Measurements from ENCODE around the gene ULK4. TPM values are rescaled to one million over a fixed set of nuclear protein-coding genes. Genes with fewer than 3 reads are reported as not detected.

Gene ULK4
- total and polyA plus RNA-seq, 9 of the 15 experiments (the other 6 are each of a cell fraction or from before 2014, with no cell fraction given), result 3.0 to 5.9 (median 3.5) TPM

- TF ChIP-seq ZBTB26 (CRISPR knock-in tag; IDR thresholded peaks at IDR 0.05), result no peak
- no peak for TF ChIP-seq HNRNPUL1 (IDR thresholded peaks at IDR 0.05; ENCODE audit: low read length)
- no peak for TF ChIP-seq TOE1 (IDR thresholded peaks at IDR 0.05; ENCODE audit: borderline replicate concordance)
- TF ChIP-seq TOE1 (CRISPR knock-in tag; IDR thresholded peaks at IDR 0.05; ENCODE audit: borderline replicate concordance, low read depth), result no peak
- no peak for TF ChIP-seq TEAD1 (CRISPR knock-in tag; IDR thresholded peaks at IDR 0.05)
- no peak for TF ChIP-seq ZNF584 (CRISPR knock-in tag; IDR thresholded peaks at IDR 0.05; ENCODE audit: low read depth)
- TF ChIP-seq ZBTB5 (IDR thresholded peaks at IDR 0.05), result no peak
- TF ChIP-seq NCOR1 (IDR thresholded peaks at IDR 0.05), result no peak
- TF ChIP-seq NFIX (CRISPR knock-in tag; IDR thresholded peaks at IDR 0.05; ENCODE audit: low read depth), result no peak
- TF ChIP-seq GTF3C2 (IDR thresholded peaks at IDR 0.05; ENCODE audit: borderline replicate concordance, extremely low read depth, insufficient read length), result no peak
- TF ChIP-seq SNRNP70 (optimal IDR thresholded peaks at IDR 0.05; ENCODE audit: low read depth, low read length), result no peak
- TF ChIP-seq BRF1 (IDR thresholded peaks at IDR 0.05; ENCODE audit: borderline replicate concordance, extremely low read depth, insufficient read length), result no peak
- TF ChIP-seq SMARCA5 (IDR thresholded peaks at IDR 0.05), result no peak
- TF ChIP-seq RB1 (IDR thresholded peaks at IDR 0.05; ENCODE audit: low read depth), result no peak
- no peak for TF ChIP-seq MEF2A (IDR thresholded peaks at IDR 0.05; ENCODE audit: control insufficient read depth, low read depth, low read length)
- no peak for TF ChIP-seq CREB3L1 (IDR thresholded peaks at IDR 0.05; ENCODE audit: borderline replicate concordance, low read depth)
These were observed 273.1 kb downstream of the ULK4 start (continued) for GRCh38 chr3:41688595-41689380.

Data from K562 (cell line).